Kidney (tissue), 14 donors: Measurements from ENCODE around the gene AASS. TPM values are rescaled to one million over a fixed set of nuclear protein-coding genes. Genes with fewer than 3 reads are reported as not detected.

Experiments used
- DNase-seq, 5 donors: peaks; one replicate each; pipeline ENCODE4 v3.0.0-alpha.2; 2013 to 2020
- FAIRE-seq: peaks from 2 replicates; lab custom pipeline; 2012; peaks lifted over from hg19 to GRCh38; lab: Jason Lieb, UNC
- H3K27ac ChIP-seq, 2 donors: one replicate each; pipeline ENCODE4 v1.7.0; 2013; ENCODE audit warnings: low read depth in 2 of 2, low read length in 2 of 2, inconsistent platforms in 1 of 2
- H3K27me3 ChIP-seq: one replicate; pipeline ENCODE4 v1.7.1; 2013; ENCODE audit warnings: low read length, inconsistent platforms; ENCODE audit not compliant: control insufficient read depth, insufficient read depth
- H3K36me3 ChIP-seq, 3 donors: one replicate each; pipeline versions ENCODE4 v1.7.0 to v1.7.1; 2013; ENCODE audit warnings: low read length in 3 of 3, control low read depth in 1 of 3, inconsistent platforms in 1 of 3; ENCODE audit not compliant: insufficient read depth in 3 of 3, control insufficient read depth in 2 of 3
- H3K4me1 ChIP-seq, 3 donors: one replicate each; pipeline versions ENCODE4 v1.7.0 to v1.7.1; 2013; ENCODE audit warnings: low read length in 3 of 3, inconsistent platforms in 1 of 3, low read depth in 1 of 3; ENCODE audit not compliant: control insufficient read depth in 2 of 3, insufficient read depth in 2 of 3
- H3K4me3 ChIP-seq, 3 donors: one replicate each; pipeline versions ENCODE4 v1.7.0 to v1.8.1; 2013; ENCODE audit warnings: low read length in 3 of 3, control low read depth in 1 of 3, inconsistent platforms in 1 of 3
- H3K9ac ChIP-seq, 3 donors: one replicate each; pipeline versions ENCODE4 v1.7.0 to v1.7.1; 2013; ENCODE audit warnings: low read length in 3 of 3, control low read depth in 1 of 3, inconsistent platforms in 1 of 3
- H3K9me3 ChIP-seq, 3 donors: one replicate each; pipeline versions ENCODE4 v1.7.0 to v1.7.1; 2013; ENCODE audit warnings: low read length in 3 of 3, control low read depth in 1 of 3, inconsistent platforms in 1 of 3; ENCODE audit not compliant: control insufficient read depth in 2 of 3, insufficient read depth in 1 of 3
- intact Hi-C: fragments of 100-400 bp; cut with DNase I; formaldehyde crosslinking; loops from one replicate; pipeline ENCODE4 v1.11.1; 2022
- polyA plus RNA-seq: library from polyadenylated mRNA; stranded (reverse); fragments of 350-450 nt; fragmentation: Illumina TruSeq; extraction: RNeasy Lipid Tissue Mini Kit (QIAGEN cat#74804); gene quantifications from one replicate; pipeline ENCODE4 v1.2.3, GENCODE V29; 2014; ENCODE audit warnings: low read depth, low replicate concordance; ENCODE audit not compliant: insufficient read depth
- total RNA-seq: library from RNA; stranded (reverse); fragmentation: NEBNext Ultra II Directional; extraction: Animal tissue kit (Norgen Biotek cat#: 25700); gene quantifications from one replicate; pipeline ENCODE4 v1.2.1, GENCODE V29; 2021
- TF ChIP-seq, protein P1 (sequence below): IDR thresholded peaks from 3 replicates; pipeline ENCODE4 v1.5.1; 2012; ENCODE audit warnings: mild to moderate bottlenecking, moderate library complexity, borderline replicate concordance; ENCODE audit not compliant: insufficient read depth; ENCODE audit errors: extremely low read depth
- donor health status: control.
- donor health status: control.
- donor health status: control.
- donor health status: control.
- donor health status: control.
- donor health status: DM: yes; HTN: yes; CAD: no.
- donor health status: Normal renal cell carcinoma (clear cell type).

Gene AASS
- total and polyA plus RNA-seq, 2 donors from 2014 or later = 4.9 to 24.2 TPM

DNA sequence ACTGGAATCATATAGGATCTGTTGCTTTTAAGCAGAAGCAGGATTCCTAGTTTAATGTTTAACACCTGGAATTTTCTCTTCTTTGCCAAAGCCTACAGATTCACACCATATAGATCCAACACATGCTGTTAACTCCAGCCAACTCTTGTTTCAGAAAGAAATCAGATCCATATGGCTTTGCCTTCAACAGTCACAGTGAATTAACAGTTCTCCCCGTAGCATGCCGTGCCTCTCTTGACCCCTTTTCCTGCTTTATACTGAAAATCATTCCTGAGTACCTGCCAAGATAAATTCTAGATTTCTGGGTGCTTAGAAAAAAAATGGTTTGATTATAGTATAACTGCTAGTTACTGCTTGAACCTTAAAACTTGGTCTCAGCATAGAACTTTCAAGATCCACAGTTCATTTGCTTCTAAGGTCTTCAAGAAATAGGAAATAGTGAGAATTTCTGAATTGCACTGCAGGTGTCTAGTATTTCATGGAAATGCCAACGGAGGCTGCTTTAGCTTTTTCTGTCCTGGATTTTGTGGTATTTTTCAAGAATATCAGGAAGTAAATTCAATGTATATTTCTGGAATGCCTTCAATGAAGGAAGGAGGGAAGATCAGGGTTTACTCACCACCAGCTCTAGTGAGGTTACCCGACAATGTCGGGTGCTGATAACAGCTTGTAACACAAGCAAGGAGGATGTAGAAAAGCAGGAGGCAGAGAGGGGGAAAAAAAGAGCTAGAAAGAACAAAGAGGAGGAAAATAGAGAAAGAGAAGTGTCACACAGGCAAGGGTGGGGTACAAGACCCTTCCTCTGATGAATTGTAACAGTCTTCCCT lies 6.6 kb downstream of the AASS start:
- H3K36me3 ChIP-seq = no peaks in the 10 kb centered on the region
- H3K4me3 ChIP-seq = peak overlapping the region in 2 of 3 donors; percentile 59 to 67
- intact Hi-C loops = no loop called here
- no peak for FAIRE-seq
- H3K27me3 ChIP-seq = no peaks in the 10 kb centered on the region
- H3K4me1 ChIP-seq = peaks cover 0 to 15% (median 2%) of the 10 kb centered on the region in 3 donors
- DNase-seq = peak in 2 of 5 donors; percentile 29 to 44
- H3K27ac ChIP-seq = peak overlapping the region in 1 of 2 donors; percentile 41
- H3K9me3 ChIP-seq = no peaks in the 10 kb centered on the region
- peak overlapping the region in 1 of 3 donors; percentile 23 for H3K9ac ChIP-seq
- TF ChIP-seq, protein P1, sequence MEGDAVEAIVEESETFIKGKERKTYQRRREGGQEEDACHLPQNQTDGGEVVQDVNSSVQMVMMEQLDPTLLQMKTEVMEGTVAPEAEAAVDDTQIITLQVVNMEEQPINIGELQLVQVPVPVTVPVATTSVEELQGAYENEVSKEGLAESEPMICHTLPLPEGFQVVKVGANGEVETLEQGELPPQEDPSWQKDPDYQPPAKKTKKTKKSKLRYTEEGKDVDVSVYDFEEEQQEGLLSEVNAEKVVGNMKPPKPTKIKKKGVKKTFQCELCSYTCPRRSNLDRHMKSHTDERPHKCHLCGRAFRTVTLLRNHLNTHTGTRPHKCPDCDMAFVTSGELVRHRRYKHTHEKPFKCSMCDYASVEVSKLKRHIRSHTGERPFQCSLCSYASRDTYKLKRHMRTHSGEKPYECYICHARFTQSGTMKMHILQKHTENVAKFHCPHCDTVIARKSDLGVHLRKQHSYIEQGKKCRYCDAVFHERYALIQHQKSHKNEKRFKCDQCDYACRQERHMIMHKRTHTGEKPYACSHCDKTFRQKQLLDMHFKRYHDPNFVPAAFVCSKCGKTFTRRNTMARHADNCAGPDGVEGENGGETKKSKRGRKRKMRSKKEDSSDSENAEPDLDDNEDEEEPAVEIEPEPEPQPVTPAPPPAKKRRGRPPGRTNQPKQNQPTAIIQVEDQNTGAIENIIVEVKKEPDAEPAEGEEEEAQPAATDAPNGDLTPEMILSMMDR = no peak

DNA sequence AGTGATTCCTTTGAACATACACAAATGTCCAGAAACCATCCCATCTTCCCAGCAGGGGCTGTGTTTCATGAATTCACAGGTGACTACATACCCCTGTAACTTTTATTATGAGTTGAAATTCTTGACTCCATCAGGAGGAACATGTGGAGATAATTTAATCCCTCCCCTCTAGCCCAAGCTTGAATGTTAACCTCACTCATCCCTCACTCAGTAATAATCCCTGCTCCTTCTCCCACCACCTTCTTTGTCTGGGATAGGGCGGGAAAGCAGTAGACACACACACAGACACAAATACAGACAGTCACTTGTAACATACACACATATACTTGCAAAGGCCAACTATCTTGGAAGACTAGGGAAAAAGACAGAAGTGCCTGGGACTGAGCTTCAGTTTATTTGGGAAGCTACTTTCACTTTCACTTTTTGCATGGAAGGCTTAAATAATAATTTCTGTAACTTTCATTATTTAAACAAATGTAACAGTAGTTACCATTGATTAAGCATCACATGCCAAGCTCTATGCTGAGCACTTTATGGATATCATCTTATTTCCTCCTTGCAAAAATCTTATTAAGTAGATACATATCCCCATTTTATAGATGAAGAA lies 7.3 kb downstream of the AASS start:
- Histone ChIP-seq H3K9me3 (no peaks in the 10 kb centered on the region), H3K27ac (peak overlapping the region in 1 of 2 donors; percentile 41), H3K4me1 (peaks cover 0 to 15% (median 0%) of the 10 kb centered on the region in 3 donors), H3K27me3 (no peaks in the 10 kb centered on the region), H3K36me3 (no peaks in the 10 kb centered on the region), H3K4me3 (peak overlapping the region in 2 of 3 donors; percentile 59 to 67), H3K9ac (peak overlapping the region in 1 of 3 donors; percentile 23)
- DNase-seq = no peak
- intact Hi-C loops = no loop called here
- FAIRE-seq = no peak
- TF ChIP-seq, protein P1 = no peak

DNA sequence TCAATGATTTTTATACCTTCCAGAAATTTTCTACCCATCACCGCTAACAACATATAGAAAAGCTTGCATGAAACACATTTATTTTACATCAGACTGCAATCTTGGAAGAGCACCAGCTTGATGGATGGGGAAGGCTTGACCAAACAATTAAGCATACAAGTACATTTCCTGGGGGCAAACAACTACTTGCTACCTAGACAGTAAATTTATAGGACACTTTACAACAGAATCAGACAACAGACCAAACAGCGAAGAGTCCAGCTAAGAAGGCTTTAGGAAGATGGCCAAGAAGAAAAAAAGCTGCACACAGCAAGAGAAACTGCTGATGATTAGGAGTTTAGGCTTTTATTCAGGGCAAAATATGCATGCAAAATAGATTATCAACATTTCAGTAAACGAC lies 8.0 kb downstream of the AASS start:
- Histone ChIP-seq H3K4me1 (peaks cover 0 to 11% (median 0%) of the 10 kb centered on the region in 3 donors), H3K27ac (no peak overlapping the region), H3K9ac (no peak overlapping the region), H3K4me3 (peak overlapping the region in 1 of 3 donors; percentile 59), H3K9me3 (no peaks in the 10 kb centered on the region), H3K27me3 (no peaks in the 10 kb centered on the region), H3K36me3 (no peaks in the 10 kb centered on the region)
- intact Hi-C loops = no loop called here
- TF ChIP-seq, protein P1 = no peak
- FAIRE-seq (no peak), DNase-seq (no peak)
